NCI-H2227 (cell line): ENCODE results near the gene DUSP11.
"Not testable (repeated sequence)": the region's sequence is repeated elsewhere in the genome, so short reads cannot be mapped to it uniquely, and the experiment has no call there.

Experiments used
- DNase-seq: peaks from one replicate; lab custom pipeline; 2025; ENCODE audit not compliant: unreplicated experiment; lab: John Stamatoyannopoulos, UW

Gene DUSP11

GRCh38 chr2:73779467-73780236 lies at the start of gene DUSP11:
Gene DUSP11, minus strand, starts transcription at chr2:73780103. Its CDS starts 129 bp downstream, at chr2:73779974.
- DNase-seq = peak; percentile 97

DNA sequence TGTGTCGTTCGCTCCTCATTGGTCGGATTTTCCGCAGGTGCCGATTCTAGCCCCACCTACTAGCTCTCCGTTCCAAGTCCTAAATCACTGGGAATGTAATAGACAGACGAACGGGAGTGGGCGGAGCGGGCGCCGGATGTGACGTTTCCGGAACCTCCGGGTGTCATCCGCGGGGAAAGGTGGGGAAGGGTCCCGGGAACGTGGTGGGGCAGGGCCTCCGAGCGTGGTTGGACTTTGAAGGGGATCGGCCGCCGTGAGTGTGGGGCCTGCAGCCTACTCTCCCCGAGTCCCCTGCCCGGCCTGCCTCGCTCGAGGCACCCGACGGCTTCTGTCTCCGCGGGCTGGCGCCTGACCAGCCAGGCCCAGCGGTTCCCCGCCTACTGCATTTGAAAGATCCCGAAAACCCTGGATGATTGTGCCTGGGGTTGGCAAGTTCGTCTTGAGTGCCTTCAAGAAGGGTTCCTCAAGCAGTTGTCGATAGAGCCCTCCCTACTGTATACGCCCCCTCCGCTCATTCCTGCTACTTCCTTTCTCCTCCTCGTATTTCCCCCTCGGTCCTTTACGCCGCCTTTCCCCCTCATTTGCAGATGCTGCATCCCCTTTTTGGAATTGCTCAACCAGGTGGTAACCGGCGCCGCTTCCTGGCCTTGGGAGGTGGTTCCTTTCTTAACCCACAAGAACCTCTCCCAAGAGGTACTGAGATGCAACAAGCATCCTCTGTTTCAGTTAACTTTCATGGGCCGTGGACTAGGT lies 49.1 kb upstream of the DUSP11 start, which contains the start of gene STAMBP:
STAMBP (plus strand) TSS at position 144 of the 753 bp plus-strand sequence. CDS start 1,896 bp downstream, outside the sequence.
- peak; percentile 98 for DNase-seq

DNA sequence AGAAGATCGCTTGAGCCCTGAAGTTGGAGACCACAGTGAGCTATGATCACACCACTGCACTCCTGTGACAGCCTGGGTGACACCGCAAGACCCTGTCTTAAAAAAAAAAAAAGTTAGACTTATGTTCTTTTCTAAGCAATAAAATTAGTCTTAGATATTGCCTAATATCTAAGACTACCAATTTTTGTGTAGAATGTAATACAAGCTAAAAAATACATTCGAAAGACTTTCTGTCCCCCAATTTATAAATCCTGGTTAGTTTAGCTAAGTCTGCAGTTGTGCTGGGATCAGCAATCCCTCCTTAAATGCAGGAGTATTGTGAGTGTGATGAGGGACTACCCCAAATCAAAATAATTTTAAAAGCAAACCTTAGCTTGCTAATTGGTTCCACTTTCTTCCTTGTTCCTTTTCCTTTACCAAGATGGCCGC lies 48.5 kb upstream of the DUSP11 start:
- no peak for DNase-seq

GRCh38 chr2:73827660-73828388 lies 47.9 kb upstream of the DUSP11 start:
- DNase-seq = no peak

DNA sequence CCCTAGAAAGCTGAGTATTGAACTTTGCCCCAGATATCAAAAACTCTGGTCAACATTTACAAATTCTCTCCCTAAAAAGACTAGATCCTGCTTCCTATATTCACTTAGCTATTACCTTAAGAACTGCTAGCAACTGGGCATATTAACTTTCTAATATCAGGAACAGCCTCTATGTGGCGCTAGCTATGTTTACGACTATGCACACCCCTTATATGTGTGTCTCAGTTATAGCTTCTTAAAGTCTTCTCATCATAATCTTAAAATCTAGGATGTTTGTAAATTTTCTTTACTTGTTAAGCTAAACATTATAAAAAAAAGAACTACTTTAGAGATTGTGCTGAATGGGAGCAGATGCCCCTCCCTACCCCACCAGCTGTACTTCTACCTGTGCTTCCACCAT lies 47.1 kb upstream of the DUSP11 start:
- no peak for DNase-seq

DNA sequence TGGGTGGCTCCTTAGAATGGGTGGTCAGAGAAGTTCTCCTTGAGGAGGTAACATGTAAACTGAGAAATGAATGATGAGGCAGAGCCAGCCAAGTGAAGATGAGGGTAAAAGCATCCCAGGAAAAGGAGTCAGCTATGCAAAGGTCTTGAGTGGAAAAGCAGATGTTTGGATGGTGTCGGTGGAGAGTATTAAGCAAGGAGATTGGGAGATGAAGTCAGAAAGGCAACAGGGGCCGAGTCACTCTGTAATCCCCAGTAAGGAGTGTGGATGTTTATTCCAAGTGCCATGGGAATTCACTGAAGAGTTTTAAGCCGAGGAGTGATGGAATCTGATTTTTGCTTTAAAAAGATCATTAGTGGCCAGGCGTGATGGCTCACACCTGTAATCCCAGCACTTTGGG lies 45.5 kb upstream of the DUSP11 start:
- DNase-seq = no peak

DNA sequence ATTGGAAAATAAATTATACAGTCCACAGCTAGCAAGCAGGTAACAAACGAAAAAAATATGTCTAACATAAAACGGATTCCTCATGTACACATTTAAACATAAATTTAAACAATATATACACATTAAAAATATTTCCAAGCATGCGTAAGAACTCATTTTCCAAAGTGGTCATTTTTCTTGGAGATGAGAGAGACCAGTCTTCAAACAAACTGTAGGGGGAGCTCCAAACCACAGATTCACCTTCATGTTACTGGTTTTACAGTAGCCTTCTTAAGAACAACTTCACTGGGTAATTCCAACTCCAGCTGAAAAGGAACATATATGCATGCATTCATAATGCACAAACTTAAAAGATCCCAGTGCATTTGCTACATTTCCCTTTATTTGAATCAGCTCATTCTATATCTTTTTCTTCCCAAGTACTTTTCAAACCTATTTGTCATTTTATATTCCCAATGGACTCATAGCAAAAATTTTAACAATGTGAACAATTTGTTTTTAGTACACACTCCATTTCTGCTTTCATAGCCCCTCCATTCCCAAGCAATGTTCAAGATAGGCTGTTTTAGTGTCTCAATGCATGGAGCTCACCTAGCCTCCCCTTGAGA lies 44.1 kb upstream of the DUSP11 start:
- DNase-seq = peak; percentile 76

- no peak for DNase-seq
These were observed 43.5 kb upstream of the DUSP11 start for GRCh38 chr2:73823416-73823815.

- DNase-seq = no peak
These were observed 43.1 kb upstream of the DUSP11 start for GRCh38 chr2:73822991-73823390.

- DNase-seq = no peak
These were observed 42.4 kb upstream of the DUSP11 start for GRCh38 chr2:73822276-73822675.

GRCh38 chr2:73821669-73822068 lies 41.8 kb upstream of the DUSP11 start:
- DNase-seq = no peak

DNA sequence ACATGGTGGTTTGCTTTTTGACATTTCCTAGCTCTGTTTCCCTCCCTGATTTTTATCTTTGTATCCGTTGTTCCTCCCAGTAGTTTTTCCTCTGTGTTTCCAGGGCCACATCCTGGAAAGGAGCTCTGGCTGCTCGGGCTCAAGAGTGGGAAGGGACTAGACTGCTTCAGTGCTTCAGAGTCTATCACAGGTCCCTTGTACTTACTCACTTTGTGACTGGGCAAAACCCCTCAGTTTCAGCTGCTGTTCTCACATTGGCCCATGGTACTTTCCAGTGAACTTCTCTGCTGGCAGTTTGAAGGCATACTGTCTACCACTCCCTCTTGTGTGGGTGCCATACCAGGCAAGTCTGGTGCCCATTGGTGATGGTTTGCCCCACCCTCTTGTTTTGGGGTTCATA lies 41.3 kb upstream of the DUSP11 start:
- DNase-seq = no peak

DNA sequence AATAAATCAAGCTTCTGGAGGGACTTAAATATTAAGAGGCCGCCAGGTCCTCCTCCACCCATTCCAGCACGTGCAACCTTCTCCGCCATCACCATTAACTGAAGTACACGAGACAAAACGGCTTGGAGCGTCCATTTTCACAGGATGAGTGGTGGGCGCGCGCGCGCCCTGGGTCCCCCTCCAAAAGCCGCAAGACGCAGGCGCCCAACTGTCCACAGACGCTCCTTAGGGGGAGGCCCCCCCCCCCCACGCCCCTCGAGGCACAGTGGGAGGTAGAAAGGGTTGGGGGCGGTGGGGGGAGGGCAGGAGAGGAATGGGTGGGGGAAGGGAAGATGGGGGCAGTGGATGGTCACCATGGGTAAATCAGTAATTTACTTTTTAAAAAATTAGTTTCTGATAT lies 38.4 kb upstream of the DUSP11 start:
- DNase-seq = no peak

- DNase-seq = no peak
These were observed 32.7 kb upstream of the DUSP11 start for GRCh38 chr2:73812635-73813034.

- no peak for DNase-seq
These were observed 32.0 kb upstream of the DUSP11 start for GRCh38 chr2:73811878-73812277.

DNA sequence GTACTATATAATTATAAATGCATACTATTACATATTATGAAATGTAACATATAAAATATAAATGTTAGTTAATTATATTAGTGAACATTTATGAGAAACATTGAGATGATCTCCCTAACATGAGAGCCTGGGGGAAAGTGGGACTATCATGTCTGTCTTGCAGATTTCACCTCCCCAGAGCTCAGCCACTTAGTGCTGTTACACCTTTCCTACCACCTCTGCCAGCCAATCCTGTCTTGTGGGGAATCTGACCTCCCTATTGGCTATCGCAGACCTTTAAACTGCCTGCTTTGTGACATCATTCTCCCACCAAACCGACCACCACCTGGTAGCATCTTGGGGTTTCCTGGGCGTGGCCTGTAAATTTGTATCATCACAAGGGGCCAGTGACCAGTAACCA lies 4.0 kb upstream of the DUSP11 start, which contains the start of gene C2orf78:
C2orf78 (plus strand) TSS at position 301 of the 400 bp plus-strand sequence. CDS start 127 bp downstream, outside the sequence.
- DNase-seq = not testable (repeated sequence)

GRCh38 chr2:73783402-73783801 lies 3.5 kb upstream of the DUSP11 start:
- not testable (repeated sequence) for DNase-seq

DNA sequence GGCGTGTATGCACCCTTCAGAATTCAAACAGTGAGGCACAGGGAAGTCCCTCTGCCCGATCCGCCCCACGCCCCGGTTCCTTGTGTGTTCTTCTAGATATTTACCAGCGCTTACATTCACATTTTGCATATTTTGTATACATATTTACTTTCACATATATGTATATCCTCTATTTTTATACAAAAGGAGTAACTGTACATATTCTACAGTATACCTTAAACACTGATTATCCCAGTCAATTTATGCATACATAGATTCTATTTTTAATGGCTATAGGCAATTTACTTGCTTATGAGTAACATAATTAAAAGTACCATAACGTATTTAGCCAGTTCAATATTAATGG lies 307 bp upstream of the DUSP11 start:
- DNase-seq = no peak

GRCh38 chr2:73778867-73779466 lies 936 bp downstream of the DUSP11 start:
- not testable (repeated sequence) for DNase-seq

DNA sequence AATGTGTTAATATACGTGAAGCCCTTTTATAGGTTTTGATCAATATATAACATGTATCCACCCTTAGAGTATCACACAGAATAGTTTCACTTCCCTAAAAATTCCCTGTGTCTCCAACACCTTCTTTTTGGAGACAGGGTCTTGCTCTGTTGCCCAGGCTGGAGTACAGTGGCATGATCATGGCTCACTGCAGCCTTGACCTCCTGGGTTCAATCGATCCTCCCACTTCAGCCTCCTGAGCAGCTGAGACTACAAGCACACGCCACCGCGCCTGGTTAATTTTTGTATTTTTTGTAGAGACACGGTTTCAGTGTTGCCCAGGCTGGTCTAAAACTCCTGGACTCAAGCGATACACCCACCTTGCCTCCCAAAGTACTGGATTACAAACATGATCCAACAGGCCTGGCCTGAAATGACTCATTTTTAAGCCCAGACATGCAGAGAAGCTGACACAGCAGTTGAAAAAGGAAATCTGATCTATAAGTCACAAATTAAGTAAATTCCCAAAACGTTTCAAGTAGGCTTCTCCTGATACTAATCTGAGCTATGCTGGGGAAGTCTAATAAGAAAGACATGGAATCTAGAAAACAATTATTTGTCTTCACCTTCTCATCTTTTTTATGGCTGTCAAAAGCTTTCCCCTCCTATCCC lies 2.9 kb downstream of the DUSP11 start:
- DNase-seq = no peak
